GM12873 (cell line): ENCODE results near the gene CCSER1.

Experiments used
- TF ChIP-seq, protein P1 (sequence below): IDR thresholded peaks from 2 replicates; pipeline ENCODE4 v1.5.1; 2012; ENCODE audit warnings: low read depth, mild to moderate bottlenecking, moderate library complexity, low read length, control low read depth; ENCODE audit not compliant: insufficient read depth; ENCODE audit errors: missing control alignments

Gene CCSER1

GRCh38 chr4:91525621-91526020, 1398.4 kb downstream of the CCSER1 start:
- TF ChIP-seq, protein P1, sequence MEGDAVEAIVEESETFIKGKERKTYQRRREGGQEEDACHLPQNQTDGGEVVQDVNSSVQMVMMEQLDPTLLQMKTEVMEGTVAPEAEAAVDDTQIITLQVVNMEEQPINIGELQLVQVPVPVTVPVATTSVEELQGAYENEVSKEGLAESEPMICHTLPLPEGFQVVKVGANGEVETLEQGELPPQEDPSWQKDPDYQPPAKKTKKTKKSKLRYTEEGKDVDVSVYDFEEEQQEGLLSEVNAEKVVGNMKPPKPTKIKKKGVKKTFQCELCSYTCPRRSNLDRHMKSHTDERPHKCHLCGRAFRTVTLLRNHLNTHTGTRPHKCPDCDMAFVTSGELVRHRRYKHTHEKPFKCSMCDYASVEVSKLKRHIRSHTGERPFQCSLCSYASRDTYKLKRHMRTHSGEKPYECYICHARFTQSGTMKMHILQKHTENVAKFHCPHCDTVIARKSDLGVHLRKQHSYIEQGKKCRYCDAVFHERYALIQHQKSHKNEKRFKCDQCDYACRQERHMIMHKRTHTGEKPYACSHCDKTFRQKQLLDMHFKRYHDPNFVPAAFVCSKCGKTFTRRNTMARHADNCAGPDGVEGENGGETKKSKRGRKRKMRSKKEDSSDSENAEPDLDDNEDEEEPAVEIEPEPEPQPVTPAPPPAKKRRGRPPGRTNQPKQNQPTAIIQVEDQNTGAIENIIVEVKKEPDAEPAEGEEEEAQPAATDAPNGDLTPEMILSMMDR, result no peak

DNA sequence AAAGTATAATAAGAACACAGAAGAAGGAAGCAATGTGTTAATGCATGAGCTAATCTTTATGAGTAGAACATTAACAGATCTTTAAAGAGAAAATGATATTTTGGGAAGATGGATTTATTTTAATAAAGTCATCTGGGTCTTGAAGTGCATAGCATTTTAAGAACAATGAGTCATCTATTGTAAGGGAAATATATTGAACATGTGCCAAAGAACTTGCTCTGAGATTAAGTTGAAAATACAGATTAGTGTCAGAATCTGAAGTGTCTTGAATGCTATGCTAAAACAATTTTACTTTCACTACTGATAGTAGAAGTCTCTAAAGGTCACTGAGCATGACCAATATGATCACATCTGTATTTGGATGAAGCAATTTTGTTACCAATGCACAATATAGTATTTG, 1399.9 kb downstream of the CCSER1 start:
- TF ChIP-seq, protein P1, result no peak

DNA sequence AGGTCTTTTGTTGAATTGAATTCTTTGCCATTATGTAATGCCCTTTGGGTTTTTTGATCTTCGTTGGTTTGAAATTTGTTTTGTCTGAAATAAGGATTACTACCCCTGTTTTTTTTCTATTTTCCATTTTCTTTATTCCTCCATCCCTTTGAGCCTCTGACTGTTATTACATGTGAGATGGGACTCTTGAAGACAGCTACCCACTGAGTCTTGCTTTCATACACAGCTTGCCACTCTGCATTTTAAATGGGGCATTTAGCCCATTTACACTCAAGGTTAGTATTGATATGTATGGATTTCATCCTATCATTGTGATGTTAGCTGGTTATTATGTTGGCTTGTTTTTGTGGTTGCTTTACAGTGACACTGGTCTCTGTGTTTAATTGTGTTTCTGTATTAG, 1440.4 kb downstream of the CCSER1 start:
- TF ChIP-seq, protein P1, result no peak

DNA sequence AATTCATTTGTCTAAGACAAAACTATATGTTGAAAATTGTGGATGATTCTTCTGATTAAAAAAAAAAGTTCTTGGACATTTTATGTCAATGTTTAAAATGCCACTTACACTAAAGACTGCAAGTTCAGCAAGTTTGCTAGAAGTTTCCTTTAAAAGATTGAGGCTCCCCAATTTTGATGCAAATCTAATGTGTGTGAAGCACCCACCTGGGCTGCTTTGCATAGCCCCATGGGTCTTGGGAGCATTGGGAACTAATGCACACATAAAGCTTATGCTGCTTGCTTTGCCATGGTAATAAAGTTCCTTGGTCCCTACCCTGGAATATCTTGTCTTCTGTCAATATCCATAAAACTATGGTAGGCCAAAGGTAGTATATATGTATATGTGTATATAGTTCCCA, 1450.7 kb downstream of the CCSER1 start:
- TF ChIP-seq, protein P1, result no peak

DNA sequence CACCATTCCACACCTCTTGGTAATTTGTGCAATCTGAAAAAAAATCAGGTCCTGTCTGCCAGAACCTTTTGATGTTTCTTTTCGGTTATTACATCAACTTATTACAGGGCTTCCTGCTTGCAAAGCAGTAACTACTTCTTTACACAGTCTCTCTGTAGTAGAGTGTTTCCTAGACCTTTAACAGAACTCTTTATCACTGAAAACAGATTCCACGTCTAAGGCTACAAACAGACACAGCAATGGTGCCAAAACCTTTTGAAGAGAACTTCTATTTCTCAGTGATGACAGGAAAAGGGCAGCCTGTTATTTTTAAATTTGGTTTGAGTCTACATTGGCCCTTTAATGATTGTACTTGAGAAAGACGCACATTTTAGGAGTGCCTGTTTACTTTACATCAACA, 1463.1 kb downstream of the CCSER1 start:
- TF ChIP-seq, protein P1, result no peak

DNA sequence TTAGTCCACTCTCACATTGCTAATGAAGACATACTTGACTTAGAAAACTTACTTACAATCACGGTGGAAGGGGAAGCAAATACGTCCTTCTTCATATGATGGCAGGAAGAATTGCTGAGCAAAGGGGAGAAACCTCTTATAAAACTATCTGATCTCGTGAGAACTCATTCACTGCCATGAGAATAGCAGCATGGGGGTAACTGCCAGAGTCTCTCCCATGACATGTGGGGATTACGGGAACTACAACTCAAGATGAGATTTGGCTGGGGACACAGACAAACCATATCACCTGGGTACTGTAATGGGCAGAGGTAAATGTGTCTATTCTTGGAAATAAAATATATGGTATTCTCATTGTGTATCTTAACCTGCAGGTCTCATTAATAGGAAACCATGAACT, 1464.9 kb downstream of the CCSER1 start:
- TF ChIP-seq, protein P1, result no peak

GRCh38 chr4:91596718-91597117, 1469.5 kb downstream of the CCSER1 start:
- TF ChIP-seq, protein P1, result no peak

DNA sequence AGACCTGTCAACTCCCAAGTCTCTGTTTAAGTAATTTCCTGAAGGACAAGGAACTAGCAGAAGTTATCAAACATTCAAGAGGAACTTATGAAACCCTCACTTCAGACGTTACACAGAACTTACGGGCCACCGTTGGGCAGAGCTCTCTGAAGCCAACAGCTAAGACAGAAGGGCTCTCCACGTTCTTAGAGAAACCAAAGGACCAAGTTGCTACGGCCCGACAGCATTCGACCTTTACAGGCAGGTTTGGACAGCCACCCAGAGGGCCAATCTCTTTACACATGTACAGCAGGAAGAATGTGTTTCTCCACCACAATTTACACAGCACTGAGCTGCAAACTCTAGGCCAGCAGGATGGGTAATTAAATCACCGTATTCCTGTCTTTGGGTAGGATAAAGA, 1471.5 kb downstream of the CCSER1 start:
- TF ChIP-seq, protein P1, result no peak
